ENCODE results near the gene ARMH1.

ARMH1 gene

GRCh38 chr1:44674113-44675000 is at the start of gene ARMH1, which contains the start of gene TMEM53:
Gene ARMH1, plus strand, starts transcription at chr1:44674714. Its CDS starts 14,984 bp downstream, at chr1:44689698.
Gene TMEM53, minus strand, starts transcription at chr1:44674481. Its CDS starts 90 bp downstream, at chr1:44674391.
- H3K4me3 ChIP-seq: peak within 1 kb of the TSS; percentile 81
- peak; percentile 100 for DNase-seq (ENCODE audit: low spot score)
- H3K27ac ChIP-seq: peak within 1 kb of the TSS; percentile 95 to 97
- no peak for TF ChIP-seq CTCF (IDR thresholded peaks at IDR 0.05)

- DNase-seq (ENCODE audit: low spot score): no peak
- no peak for TF ChIP-seq CTCF (IDR thresholded peaks at IDR 0.05)
- Histone ChIP-seq H3K27ac (no peak overlapping the region), H3K4me3 (no peak overlapping the region)
These were observed 49.2 kb upstream of the ARMH1 start for GRCh38 chr1:44625348-44625747.

- DNase-seq (ENCODE audit: low spot score): no peak
- Histone ChIP-seq H3K27ac (no peak overlapping the region), H3K4me3 (no peak overlapping the region)
- TF ChIP-seq CTCF (IDR thresholded peaks at IDR 0.05): no peak
These were observed 45.4 kb upstream of the ARMH1 start for GRCh38 chr1:44628962-44629756.

- DNase-seq (ENCODE audit: low spot score): no peak
These were observed 44.4 kb upstream of the ARMH1 start for GRCh38 chr1:44630116-44630515.

GRCh38 chr1:44631333-44631646 is 43.2 kb upstream of the ARMH1 start:
- no peak for DNase-seq (ENCODE audit: low spot score)
- no peak for TF ChIP-seq CTCF (IDR thresholded peaks at IDR 0.05)
- Histone ChIP-seq H3K4me3 (peak overlapping the region; percentile 89), H3K27ac (peak overlapping the region; percentile 91 to 92)

More at GRCh38 chr1:44630116-44630515, 44.4 kb upstream of the ARMH1 start:
- Histone ChIP-seq H3K4me3 (no peak overlapping the region), H3K27ac (no peak overlapping the region)
- TF ChIP-seq CTCF (IDR thresholded peaks at IDR 0.05): no peak

GRCh38 chr1:44631647-44632539 is 42.6 kb upstream of the ARMH1 start:
- DNase-seq (ENCODE audit: low spot score): peak; percentile 93
- no peak for TF ChIP-seq CTCF (IDR thresholded peaks at IDR 0.05)
- Histone ChIP-seq H3K27ac (peak overlapping the region; percentile 91 to 92), H3K4me3 (peak overlapping the region; percentile 89)

Measured in coronary artery (tissue), 2 donors.